ENCODE data around the gene TRERF1.

Gene TRERF1

GRCh38 chr6:42296614-42297013, 155.1 kb downstream of the TRERF1 start:
- DNase-seq = no peak

- DNase-seq = no peak
Observed at GRCh38 chr6:42295677-42296076, 156.0 kb downstream of the TRERF1 start.

DNA sequence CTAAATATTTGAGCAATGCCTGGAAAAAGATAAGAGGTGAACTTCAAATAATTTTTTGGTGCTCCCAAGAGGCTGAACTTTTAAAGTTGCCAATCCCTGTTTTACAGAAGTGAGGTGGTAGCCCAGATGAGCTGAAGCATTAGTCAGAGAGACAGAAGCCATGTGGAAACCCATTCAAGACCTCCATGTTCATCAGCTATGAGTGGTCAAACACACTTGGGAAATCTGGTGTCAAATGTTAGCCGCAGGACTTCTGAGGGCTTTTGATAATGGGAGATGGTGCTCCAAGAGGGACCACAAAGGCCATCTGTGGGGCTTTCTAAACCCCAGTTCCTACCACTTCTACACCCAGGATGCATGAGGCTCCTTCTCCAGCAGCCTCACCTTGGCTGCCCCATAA, 156.5 kb downstream of the TRERF1 start:
- DNase-seq = no peak

GRCh38 chr6:42294759-42295158, 157.0 kb downstream of the TRERF1 start:
- DNase-seq = no peak

DNA sequence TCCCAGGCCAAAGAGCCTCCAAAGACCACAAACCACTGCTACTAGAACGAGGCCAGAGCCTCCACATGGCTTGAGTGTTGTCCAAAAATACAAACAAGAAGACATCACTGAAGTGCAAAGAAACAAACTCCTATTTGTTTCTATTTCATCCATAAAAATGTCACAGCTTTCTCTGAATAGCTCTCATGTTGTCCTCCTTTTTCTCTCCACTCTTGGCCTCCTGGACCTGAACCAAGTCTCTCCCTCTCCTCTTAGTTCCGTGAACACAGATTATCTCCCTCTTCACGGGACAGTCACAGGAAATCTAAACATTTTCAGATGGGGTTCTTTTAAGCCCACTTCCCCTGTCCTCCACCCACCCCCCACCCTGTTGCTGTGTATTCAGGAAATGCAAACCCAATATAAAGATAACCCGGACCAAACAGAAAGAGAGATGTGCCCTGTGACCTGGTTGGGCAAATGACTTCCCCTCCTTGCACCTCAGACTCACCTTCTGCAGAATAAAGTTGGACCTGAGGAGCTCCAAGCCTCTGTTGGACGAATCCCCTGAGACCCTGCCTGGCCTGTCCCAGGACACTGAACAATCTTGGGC, 158.2 kb downstream of the TRERF1 start:
- no peak for DNase-seq

GRCh38 chr6:42292004-42292740, 159.6 kb downstream of the TRERF1 start:
- DNase-seq = no peak

DNA sequence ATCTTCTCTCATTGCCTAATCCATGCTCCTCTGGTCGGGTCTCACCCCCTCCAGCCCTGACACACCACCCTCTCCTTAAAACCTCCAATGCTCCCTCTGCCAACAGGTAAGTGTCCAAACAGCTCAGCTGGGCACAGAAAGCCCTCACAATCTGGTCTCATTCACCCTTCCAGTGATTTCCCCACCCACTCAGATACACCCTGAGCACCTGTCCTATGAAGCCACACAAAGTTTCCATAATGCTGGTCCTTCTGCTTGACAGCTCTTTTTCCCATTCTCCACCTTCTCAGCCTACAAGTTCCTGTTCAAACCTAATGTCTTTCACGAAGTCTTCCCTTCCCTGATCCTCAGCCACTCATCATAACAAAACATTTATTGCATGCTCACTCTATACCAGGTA, 164.0 kb downstream of the TRERF1 start:
- no peak for DNase-seq

GRCh38 chr6:42281570-42281969, 170.2 kb downstream of the TRERF1 start:
- DNase-seq = peak in 1 of 2 experiments; percentile 18

DNA sequence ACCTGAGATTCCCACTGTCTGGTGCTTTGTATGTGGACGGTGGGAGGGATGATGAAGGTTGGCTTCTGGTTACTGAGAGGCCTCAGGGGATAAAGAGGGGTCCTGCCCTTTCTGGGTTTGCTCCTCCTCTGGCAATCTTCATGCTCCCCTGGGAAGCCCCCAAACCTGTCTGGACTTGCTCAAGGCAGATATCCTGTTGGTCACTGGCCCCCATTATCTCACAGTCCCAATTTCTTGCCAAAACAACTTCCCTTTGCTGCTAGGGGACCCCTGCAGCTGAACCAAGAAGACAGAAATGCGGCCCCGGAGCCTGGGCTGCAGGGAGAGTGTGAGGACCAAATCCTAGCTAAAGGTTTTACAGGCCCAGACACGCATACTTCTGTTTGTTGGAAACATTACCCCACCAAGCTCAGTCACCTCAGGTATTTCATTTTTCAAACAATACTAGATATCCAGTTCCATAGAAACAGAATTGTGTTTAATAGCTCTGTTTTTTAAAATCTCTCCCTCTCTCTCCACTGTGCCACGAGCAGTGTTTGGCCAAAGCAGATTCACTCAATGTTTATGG, 170.7 kb downstream of the TRERF1 start:
- no peak for DNase-seq

DNA sequence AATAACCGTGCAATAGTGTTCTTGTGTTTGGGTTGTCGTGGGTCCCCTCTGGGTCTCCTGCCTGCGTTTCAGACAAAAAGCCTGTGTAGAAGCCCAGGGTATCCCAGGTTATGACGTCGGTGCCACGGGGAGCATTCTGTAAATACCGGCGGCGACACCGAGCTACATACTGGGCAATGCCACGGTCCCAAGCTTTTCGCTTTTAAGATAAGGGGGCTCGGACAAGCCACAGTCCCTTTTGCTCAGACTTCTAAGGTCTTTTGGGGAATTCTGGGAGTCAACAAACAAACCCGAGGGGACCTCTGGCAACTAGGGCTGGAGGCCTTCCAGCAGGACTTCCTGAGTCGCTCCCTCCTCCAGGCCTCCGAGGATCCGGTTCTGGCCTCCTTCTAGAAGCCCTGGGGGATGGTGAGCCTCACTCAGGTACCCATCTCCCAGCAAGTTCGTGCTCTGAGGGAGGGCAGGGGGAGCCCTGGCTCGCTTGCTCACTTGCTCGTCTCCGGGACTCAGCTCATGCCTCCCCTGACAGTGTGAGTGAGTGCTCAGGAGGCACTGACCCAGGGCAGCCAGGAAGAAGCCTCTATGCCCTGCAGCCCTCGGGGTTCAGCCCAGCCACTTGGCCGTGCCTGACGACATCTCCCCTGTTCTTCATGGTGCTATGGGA, 171.6 kb downstream of the TRERF1 start:
- no peak for DNase-seq

GRCh38 chr6:42279144-42279781, 172.5 kb downstream of the TRERF1 start:
- no peak for DNase-seq

- DNase-seq = no peak
Observed at GRCh38 chr6:42278131-42278853, 173.4 kb downstream of the TRERF1 start.

- DNase-seq = no peak
Observed at GRCh38 chr6:42276034-42276890, 175.5 kb downstream of the TRERF1 start.

DNA sequence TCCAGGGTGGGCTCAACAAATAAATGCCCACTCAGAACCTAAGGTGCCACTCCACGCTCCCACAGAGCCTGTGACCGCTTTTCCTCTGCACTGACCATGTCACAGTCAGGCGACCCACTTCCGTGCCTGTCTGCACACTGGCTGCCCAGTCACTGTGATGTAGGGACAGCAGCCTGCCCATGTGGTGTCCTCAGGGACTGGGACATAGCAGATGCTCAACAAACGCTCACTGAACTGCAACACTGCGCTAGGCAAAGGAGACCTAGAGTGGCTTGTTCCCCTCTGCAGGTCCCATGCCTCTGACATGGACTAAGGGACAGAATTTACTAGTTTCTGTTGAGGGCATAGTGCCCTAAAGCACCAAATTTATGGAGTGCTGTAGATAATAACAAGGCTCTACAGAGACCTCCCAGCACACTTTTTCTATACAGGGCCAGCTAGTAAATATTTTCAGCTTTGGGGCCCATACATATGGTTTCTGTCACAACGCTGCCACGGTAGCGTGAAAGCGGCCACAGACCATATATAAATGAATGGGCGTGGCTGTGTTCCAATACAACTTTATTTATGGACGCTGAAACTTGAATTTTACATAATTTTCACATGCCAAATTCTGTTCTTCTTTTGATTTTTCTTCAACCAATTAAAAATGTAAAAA, 176.2 kb downstream of the TRERF1 start:
- DNase-seq = no peak

DNA sequence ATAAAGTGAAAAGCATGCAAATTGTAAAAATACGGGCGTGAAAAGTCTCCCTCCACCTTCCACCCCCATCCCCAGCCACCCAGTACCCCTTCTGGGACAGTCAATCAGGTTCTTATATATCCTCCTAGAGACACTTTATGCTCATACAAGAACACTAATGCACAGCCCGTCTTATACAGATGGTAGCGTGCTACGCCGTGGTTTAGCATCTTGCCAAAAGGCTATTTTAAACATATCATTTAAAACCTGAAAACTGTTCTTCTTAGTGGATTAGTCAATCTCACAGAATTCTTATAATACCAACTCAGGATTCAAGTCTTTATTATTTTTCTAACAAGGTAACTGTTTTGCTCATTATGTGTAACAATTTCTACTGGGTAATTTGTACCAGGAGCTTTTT, 176.8 kb downstream of the TRERF1 start:
- DNase-seq = no peak

GRCh38 chr6:42271834-42272805, 179.6 kb downstream of the TRERF1 start:
- no peak for DNase-seq

GRCh38 chr6:42269974-42270510, 181.7 kb downstream of the TRERF1 start:
- DNase-seq = no peak

DNA sequence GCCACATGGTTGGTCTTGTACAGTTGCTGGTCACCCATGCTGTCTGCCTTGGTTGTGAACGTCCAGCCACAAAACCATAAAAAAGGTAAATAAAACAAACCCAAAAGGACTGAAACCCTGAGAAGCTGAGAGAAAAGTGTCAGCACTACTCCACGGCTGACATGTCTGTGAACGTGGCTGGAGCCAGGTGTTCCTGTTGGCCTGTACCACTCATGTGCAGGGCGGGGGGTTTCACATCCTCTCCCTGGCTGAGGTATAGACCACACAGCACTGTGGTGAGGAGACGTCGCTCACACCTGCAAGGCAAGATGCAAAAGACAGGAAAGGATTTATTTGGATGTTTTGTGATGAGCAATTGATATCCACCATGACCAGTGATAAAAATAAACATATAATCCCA, 182.2 kb downstream of the TRERF1 start:
- no peak for DNase-seq

GRCh38 chr6:42268835-42269204, 182.9 kb downstream of the TRERF1 start:
- DNase-seq = no peak
